Activated CD4-positive, alpha-beta T cell treated with anti-CD3 and anti-CD28 coated beads, Interleukin-10, Interleukin-2, amounts not matched to agents 100 ng/mL and 50 ng/mL, durations not matched to agents 16 hours and 8 hours (primary cell): ENCODE results near the gene APOH.
"Not testable (repeated sequence)": the region's sequence is repeated elsewhere in the genome, so short reads cannot be mapped to it uniquely, and the experiment has no call there.

ENCODE experiments used
- DNase-seq: peaks from one replicate; pipeline ENCODE4 v3.0.0-alpha.2; 2020

APOH gene, protein sequence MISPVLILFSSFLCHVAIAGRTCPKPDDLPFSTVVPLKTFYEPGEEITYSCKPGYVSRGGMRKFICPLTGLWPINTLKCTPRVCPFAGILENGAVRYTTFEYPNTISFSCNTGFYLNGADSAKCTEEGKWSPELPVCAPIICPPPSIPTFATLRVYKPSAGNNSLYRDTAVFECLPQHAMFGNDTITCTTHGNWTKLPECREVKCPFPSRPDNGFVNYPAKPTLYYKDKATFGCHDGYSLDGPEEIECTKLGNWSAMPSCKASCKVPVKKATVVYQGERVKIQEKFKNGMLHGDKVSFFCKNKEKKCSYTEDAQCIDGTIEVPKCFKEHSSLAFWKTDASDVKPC

DNA sequence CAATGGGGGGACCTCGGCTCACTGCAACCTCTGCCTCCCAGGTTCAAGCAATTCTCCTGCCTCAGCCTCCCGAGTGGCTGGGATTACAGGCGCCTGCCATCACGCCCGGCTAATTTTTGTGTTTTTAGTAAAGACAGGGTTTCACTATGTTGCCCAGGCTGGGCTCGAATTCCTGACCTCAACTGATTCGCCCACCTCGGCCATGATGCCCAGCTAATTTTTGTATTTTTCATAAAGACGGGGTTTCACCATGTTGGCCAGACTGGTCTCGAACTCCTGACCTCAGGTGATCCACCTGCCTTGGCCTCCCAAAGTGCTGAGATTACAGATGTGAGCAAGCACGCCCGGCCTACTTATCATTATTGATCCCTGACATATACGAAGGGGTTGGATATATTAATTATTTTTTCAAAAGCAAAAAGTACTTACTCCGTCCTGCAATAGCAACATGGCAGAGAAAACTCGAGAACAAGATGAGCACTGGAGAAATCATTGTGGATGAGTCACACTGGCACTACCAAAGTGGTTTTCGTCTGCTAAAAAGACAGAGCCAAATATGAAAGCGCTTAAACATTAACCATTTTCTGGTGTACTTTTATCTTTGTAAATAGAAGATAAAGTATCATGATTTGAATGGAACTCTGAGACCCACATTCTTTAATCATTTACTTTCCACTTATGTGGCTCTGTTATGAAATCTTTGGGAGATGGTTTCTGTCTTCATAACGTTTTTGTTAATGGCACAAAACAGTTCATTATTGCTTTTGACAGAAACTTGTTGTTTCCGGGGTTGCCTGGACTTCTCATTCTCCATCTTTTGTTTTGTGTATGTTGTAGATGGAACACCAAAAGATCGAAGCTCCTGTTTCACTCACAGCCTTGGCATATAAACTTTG lies at the start of gene APOH:
Gene APOH (minus strand): TSS at position 529 of the 896 bp plus-strand sequence. CDS start 36 bp downstream, at position 493.
- no peak for DNase-seq

DNA sequence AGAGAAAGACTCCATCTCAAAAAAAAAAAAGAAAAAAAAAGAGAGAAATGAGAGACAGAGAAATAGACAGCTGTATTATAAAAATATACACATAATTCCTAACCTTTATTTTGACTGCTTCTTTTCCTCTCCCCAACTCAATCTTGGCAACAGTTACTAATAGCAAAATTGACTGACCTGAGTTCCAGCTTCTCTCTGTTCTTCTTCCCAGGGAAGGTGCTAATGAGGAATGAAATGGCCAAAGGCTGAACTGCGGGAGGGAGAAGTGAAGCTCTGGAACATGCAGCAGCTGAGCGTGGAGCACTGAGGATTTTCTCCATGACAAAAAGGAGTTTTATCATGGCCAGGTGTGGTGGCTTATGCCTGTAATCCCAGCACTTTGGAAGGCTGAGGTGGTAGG lies 48.0 kb upstream of the APOH start:
- no peak for DNase-seq

DNA sequence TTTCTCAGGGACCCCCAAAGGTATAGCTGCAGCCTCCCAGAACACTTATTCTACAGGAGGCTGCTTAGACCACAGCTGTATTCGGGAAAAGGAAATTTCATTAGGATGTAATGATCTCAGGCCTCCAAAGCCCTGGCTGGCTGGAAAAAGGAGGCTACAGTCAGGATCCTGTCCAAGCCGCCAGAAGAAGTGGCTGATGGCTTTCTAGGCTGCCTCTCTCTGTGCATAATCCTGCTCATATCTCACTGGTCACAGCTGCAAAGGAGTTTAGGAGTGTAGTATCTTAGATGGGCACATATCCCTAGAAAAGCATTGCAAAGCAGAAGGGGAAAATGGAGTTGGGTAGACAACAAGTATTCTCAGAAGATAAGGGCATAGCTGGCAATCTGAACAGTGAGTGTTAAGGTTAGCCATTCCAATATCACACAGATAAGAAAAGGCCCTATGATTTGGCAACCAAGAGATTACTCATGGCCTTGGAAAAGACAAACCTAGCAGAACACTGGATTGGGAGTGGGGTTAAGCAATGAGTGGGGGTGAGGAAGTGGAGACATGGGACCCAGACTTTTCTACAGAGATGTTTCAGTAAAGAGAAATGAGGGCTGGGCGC lies 47.2 kb upstream of the APOH start:
- DNase-seq = no peak

DNA sequence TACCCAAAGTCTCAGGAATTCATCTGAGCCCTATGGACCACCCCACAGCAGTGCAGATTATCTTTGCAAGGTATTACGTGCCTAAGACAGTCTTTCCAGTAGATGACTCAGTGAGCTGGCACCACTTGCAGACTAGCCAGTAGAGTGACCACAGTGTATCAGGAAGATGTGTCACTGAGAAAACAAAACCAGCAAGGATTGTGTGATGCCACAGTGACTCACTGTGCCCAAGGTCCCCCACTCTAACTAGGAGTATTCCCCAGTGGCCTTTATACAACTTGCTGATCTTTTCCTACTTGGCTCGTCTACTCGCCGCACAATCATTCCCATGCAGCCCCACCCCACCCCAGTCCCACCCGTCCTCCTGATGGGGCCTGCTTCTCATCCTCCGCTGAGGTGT lies 46.4 kb upstream of the APOH start:
- DNase-seq = peak; percentile 15

DNA sequence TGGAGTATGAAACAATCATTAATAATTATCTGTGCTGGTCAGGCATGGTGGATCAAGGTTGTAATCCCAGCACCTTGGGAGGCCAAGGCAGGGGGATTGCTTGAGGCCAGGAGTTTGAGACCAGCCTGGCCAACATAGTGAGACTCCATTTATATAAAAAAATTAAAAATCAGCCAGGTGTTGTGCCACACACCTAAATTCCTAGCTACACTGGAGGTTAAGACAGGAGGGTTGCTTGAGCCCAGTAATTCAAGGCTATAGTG lies 44.3 kb upstream of the APOH start:
- no peak for DNase-seq

DNA sequence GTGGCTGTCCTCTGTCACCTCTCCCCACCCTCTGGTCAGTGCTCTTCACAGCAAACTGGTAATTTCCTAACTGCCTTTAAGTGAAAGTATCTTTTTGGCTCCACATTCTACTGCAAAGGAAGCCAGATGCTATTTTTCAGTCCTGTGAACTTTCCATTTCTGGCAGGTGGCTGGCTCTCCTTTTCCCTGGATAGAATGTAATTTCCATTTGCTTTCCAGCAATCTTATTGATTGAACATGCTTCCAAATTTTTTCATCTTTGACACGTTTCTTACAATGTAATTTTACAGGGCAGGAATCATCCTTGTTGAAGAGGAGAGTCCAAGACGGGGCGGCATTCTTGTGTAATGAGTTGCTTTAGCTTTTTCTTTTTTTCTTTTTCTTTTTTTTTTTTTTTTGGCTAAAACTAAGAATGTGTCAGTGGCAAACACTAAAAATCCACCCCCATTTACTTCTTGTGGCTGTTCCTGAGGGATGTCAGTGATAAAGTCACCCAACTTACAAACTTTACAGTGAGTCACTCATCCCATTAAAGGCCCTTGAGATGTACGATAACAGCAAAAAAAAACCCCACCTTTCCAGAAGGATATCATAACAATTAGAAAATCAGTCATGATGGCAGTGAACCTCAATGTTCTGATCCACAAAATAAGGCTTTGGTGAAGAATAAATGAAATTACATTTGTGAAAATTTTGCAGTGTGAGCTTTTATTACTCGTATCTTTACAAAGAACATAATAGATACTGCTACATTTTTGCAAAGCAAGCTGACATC lies 43.8 kb upstream of the APOH start:
- DNase-seq = no peak

DNA sequence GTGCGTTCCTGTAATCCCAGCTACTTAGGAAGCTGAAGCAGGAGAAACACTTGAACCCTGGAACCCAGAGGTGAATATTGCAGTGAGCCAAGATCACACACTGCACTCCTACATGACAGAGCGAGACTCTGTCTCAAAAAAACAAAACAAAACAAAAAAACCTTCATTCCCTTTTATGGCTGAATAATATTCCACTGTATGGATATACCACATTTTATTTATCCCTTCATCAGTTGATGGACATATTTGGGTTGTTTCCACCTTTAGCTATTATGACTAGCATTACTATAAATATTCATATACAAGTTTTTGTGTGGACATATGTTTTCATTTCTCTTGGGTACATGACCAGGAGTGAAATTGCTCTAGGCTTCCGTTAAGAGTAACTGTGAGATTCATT lies 42.3 kb upstream of the APOH start:
- no peak for DNase-seq

DNA sequence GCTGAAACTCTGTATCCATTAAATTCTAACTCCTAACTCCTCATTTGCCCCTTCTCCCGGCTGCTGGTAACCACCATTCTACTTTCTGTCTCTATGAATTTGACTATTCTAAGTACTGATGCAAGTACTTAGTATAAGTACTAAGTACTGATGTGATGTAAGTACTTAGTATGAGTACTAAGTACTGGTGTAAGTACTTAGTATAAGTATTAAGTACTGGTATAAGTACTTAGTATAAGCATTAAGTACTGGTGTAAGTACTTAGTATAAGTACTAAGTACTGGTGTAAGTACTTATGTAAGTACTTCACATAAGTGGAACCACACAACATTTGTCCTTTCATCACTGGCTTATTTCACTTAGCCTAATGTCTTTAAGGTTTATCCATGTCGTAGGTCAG lies 40.9 kb upstream of the APOH start:
- DNase-seq = no peak

DNA sequence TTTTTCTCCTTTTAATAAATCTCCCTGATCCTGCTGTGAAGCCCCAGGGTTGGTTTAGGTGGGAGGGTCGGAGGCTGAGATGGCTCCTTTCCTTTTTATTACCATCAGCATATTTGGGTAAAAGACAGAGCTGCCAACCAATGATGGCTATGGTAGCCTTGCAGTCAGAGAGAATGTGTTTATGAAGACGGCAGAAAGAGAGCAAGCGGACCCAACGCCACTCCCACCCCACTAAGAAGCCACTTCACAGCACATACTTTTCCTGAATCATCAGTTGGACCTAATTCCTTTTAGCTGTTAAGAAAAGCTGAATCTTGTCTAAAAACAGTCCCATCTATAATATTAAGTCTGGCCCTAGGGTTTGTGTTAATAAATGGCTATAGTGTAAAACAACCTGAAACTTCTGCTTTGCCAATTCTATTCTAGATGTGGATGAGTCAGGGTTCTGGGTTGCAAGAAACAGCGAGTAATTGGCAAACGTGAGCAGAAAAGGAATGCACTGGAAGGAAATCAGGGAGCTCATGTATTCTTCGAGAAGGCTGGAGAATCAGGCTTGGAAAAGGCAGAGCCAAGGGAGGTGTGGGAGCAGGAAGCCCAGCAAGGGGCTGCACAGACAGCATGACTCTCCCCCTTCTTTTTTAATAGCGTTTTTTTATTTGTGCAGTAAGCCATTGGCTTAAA lies 39.2 kb upstream of the APOH start:
- DNase-seq = no peak

DNA sequence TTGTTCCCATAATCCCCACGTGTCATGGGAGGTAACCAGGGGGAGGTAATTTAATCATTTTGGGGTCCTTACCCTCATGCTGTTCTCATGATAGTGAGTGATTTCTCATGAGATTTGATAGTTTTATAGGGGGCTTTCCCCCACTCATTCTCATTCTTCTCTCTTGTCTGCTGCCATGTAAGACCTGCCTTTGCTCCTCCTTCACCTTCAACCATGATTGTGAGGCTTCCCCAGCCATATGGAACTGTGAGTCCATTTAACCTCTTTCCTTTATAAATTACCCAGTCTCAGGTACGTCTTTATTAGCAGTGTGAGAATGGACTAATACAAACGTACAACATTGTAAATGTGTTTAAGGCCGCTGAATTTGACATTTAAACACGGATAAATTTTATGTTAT lies 35.5 kb upstream of the APOH start:
- no peak for DNase-seq

DNA sequence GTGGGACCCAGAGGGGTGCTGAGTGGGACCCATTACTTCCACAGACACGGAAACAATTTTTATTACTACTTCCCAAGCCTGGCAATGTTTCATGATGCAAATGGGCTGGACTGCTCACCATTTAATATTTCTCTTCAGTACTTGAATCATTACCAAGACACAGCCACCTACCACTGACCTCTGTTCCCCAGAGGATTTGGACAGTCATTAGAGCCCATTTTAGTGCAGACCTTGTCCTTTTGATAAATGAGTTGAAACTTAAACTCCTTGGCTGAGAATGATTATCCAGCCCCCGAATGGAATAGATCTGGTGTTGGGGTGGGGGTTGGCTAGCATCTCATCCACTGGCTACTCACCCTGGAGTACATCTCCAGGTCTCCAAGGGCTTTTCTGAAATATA lies 33.6 kb upstream of the APOH start:
- DNase-seq = no peak

DNA sequence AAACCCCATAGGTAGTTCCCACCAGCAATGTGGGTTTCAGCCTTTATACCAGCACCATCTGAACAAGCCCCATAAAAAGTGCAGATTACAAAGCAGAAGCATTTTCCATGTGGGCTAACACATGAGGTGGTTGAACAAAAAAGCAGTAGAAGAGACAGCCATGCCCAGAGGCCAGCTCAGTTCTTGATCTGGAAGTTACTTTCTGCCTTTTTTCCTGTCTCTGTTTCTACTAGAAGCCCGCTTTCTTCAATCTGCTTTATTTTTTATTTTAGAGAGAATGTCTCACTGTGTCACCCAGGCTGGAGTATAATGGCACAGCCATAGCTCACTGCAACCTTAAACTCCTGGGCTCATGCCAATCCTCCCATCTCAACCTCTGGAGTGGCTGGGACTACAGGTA lies 31.5 kb upstream of the APOH start:
- no peak for DNase-seq

DNA sequence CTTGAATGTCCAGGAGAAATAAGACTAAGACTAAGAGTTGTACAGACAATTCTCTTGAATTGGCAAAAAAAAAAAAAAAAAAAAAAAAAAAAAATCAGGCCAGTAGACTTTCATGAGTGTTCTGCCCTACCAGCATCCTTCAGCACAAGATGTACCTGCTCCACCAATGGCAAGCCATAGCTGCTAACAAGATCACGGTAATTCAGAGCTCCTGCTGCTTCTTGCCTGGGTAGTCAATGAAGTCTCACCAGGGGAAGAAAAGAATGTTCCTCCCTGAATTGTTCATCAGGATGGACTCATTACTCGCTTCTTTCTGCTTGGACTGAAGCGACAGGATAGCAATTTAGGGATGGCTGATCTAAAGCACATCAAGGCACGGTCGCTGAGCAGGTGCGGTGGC lies 31.1 kb upstream of the APOH start:
- no peak for DNase-seq

DNA sequence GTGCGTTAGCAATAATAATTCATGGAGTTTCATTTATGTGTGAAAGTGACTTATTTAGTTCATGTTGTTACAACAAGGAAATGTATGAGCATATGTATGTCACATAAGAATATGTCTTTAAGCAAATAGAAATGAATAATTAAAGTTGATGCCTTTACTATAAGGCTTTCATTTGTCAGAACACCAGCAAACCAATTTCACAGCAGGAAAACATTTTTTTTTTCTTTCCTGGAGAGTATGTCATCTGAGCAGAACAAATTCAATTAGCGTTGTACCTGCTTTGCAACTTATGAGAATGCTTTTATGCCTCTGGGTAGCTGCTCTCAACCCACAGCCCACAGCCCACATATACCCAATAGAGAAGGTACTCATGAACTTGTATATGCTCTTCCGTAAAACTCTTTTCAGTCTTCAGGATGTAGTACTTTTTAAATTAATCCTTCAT lies 26.3 kb upstream of the APOH start:
- peak; percentile 32 for DNase-seq

DNA sequence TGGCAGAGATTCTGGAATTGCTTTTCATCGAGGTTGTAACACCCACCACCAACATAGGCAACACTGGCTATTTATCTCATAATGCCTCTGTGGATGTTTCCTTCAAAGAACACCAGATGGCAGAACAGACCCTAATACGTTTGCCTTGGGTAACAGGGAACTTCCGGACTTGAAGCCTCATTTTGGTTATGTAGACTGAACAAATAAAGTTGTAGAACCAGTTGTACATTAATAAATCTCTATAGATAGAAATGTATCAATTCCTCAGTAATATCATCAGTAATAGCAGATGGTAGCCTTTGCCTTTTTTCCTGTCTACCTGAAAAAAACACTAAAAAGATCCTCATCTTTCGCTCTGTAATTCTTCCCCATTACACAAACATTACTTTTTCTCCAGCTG lies 25.9 kb upstream of the APOH start:
- peak; percentile 80 for DNase-seq

DNA sequence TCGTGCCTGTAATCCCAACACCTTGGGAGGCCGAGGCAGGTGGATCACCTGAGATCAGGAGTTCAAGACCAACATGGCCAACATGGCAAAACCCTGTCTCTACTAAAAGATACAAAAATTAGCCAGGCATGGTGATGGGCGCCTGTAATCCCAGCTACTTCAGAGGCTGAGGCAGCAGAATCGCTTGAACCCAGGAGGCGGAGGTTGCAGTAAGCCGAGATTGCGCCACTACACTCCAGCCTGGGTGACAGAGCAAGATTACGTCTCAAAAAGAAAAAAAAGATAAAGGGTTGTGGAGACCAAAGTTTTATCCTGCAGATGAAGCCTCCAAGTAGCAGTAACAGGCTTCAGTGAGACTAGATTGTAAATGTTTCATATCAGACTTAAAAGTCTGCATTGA lies 24.2 kb upstream of the APOH start:
- not testable (repeated sequence) for DNase-seq

DNA sequence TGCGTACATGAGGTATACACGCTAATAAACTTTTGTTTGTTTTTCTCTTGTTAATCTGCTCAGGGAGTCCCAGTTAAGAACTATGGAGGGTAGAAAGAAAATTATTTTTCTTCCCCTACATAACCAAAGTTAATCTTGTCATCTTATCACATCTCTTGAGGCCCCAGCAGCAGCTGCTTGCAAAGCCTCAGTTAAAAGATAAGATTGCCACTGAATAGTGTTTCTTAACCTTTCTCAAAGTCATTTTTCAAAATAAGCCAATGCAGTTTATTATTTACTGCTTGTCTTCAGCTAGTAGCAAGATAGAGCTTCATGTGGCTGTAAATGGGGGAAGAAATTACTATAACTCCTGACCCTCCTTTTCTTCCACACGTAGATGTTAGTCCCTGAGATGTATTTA lies 21.5 kb upstream of the APOH start:
- DNase-seq = no peak

DNA sequence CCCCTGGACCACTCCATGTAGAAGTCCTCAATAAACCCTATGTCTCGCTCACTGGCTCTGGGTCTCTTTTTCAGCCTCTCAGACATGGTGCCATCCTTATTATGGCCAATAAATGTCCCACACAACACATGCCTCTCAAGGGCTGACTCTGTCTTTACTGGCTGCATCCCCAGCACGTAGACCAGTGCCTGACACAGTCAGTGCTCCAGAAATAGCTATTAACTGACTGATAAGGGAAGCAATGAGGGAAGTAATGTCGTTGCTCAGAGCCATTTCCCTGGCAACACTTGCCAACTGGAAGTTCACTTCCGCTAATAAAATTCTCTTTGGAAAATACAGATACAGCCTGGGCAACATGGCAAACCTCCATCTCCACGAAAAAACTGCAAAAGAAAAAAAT lies 19.1 kb upstream of the APOH start:
- DNase-seq = no peak

DNA sequence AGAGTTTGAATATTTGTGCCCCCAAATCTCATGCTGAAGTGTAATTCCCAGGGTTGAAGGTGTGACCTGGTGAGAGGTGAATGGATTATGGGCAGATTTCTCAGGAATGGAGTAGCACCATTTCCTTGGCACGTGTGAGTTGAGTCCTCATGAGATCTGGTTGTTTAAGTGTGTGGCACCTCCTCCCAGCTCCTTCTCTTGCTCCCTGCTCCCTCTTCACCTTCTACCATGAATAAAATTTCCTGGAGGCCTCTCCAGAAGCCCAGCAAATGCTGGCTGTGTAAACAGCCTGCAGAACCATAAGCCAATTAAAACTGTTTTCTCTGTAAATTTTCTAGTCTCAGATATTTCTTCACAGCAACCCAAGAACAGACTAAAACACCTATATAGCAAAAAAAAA lies 12.6 kb upstream of the APOH start:
- DNase-seq = no peak

DNA sequence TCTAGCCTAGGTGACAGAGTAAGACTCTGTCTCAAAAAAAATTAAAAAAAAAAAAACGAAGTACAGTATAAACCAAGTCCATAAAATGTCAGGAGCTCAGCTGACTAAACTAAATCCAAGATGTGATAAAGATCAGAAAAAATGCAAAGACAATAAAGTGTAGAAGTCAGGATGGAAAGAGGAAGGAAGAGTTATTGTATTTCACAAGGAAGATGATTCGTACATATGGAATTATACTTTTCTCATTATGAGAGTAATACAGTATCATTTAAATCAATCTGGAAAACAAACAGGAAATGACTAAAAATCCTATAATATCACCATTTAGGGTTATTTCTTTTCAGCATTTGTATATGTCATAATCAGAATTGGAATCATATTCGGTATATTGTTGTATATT lies 11.4 kb upstream of the APOH start:
- no peak for DNase-seq

DNA sequence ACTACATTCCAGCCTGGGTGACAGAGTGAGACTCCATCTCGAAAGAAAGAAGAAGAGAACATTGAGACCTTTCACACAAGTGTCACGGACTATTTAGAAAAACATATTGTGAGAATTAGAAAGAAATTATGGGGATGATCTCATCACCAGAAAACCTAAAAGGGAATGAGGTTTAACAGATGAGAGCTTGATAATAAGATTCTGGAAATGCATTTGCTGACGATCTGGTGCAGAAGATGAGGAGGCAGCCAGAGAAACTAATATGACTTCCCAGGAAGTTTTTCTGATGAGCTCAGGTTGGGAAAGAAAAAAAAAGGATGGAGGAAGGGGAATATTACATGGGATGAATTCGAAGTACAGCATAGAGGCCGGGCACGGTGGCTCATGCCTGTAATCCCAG lies 10.8 kb upstream of the APOH start:
- no peak for DNase-seq

DNA sequence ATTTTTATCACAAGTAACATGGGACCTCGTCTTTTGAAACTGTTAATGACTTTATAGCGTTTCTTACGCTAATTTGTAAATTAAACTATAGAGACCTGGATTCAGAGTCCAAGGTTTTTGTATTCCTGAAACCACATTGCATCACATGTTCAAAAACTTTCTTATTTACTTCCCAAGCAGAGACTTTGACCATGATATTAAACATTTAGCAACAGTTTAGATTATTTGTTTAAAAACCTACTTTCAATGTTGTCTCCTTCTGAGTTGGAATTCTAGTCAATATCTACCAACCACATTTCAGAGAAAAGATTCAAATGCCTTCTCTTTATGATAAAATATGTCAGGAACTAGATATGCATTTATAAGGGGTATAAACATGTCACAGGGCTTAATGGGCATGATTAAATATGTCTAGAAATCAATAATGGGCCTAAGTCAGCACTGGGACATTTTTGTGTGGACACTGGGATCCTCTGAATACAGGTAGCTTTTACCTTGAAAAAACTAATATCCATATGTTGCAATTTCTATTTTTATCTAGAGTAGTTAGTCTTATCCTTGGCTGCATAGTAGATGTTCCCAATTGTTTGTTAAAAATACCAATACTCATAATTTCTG lies 6.3 kb upstream of the APOH start:
- no peak for DNase-seq
